Activated T-cell treated with anti-CD3 and anti-CD28 coated beads for 24 hours (primary cell): ENCODE results near the gene CHN1.

Source experiments
- DNase-seq: peaks from one replicate; pipeline ENCODE4 v3.0.0-alpha.2; 2020; ENCODE audit warnings: low read depth

CHN1 gene

GRCh38 chr2:175004980-175005732 lies at the start of gene CHN1:
CHN1 (minus strand) TSS chr2:175005381; CDS start chr2:175004912, 469 bp downstream.
- peak; percentile 49 for DNase-seq

- DNase-seq = no peak
These were observed 49.2 kb upstream of the CHN1 start for GRCh38 chr2:175054340-175054739.

GRCh38 chr2:175049661-175050060 lies 44.5 kb upstream of the CHN1 start:
- DNase-seq = no peak

GRCh38 chr2:175048275-175048674 lies 43.1 kb upstream of the CHN1 start:
- DNase-seq = no peak

GRCh38 chr2:175039490-175039889 lies 34.3 kb upstream of the CHN1 start:
- DNase-seq = no peak

- DNase-seq = no peak
These were observed 33.9 kb upstream of the CHN1 start for GRCh38 chr2:175039031-175039430.

GRCh38 chr2:175037941-175038340 lies 32.8 kb upstream of the CHN1 start:
- DNase-seq = no peak

GRCh38 chr2:175036582-175037018 lies 31.4 kb upstream of the CHN1 start:
- DNase-seq = no peak

GRCh38 chr2:175035806-175036205 lies 30.6 kb upstream of the CHN1 start:
- no peak for DNase-seq

- DNase-seq = no peak
These were observed 29.5 kb upstream of the CHN1 start for GRCh38 chr2:175034716-175035115.

- no peak for DNase-seq
These were observed 25.4 kb upstream of the CHN1 start for GRCh38 chr2:175030380-175031271.

GRCh38 chr2:175027755-175028154 lies 22.6 kb upstream of the CHN1 start:
- no peak for DNase-seq

- DNase-seq = no peak
These were observed 21.2 kb upstream of the CHN1 start for GRCh38 chr2:175026385-175026784.

GRCh38 chr2:175025946-175026345 lies 20.8 kb upstream of the CHN1 start:
- no peak for DNase-seq

GRCh38 chr2:175025233-175025632 lies 20.1 kb upstream of the CHN1 start:
- no peak for DNase-seq

- DNase-seq = no peak
These were observed 17.7 kb upstream of the CHN1 start for GRCh38 chr2:175022923-175023322.

- no peak for DNase-seq
These were observed 14.6 kb upstream of the CHN1 start for GRCh38 chr2:175019566-175020327.

- no peak for DNase-seq
These were observed 12.6 kb upstream of the CHN1 start for GRCh38 chr2:175017618-175018414.

GRCh38 chr2:175015340-175015739 lies 10.2 kb upstream of the CHN1 start:
- no peak for DNase-seq

GRCh38 chr2:175012516-175012915 lies 7.3 kb upstream of the CHN1 start:
- DNase-seq = no peak

- no peak for DNase-seq
These were observed 6.3 kb upstream of the CHN1 start for GRCh38 chr2:175011505-175011904.

GRCh38 chr2:175010848-175011254 lies 5.7 kb upstream of the CHN1 start:
- no peak for DNase-seq
